ENCODE measurements around the gene DPP6. TPM values are rescaled to one million over a fixed set of nuclear protein-coding genes. Genes with fewer than 3 reads are reported as not detected.

The DPP6 gene
- total and polyA plus RNA-seq, 2 donors (not counting 1 experiment from before 2014, with no cell fraction given) = not detected

DNA sequence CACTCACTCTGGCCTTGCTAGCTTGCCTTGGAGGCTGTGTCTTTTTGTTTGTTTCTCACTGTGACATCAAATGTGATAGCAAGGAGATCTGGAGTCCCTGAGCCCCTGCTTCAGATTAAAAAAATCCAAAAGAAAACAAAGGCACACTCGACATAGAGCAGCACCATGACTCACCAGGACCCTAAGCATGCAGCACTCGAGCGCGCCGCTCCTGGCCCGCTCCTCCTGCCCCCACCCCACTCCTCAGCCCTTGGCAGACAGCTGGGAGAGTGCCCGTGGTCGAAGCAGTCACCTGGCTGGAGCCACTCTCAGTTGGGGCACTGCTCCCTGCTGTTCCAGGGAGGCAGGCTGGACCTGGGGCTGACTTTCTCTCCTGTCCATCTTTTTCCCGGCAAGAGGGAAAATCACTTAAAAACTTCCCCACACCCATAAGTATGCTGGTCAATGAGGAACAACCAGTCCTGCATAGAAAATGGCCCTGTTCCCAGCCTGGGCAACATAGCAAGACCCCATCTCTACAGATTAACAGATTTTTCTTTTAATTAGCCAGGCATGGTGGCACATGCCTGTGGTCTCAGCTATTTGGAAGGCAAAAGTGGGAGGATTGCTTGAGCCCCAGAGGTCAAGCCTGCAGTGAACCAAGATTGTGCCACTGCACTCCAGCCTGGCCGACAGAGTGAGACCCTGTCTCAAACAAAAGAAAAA lies 822.4 kb downstream of the DPP6 start:
- no peak overlapping the region for H3K4me3 Mint-ChIP-seq
- Histone ChIP-seq H3K9ac (ENCODE audit: low read length) (no peak overlapping the region), H3K4me2 (replicated peaks; ENCODE audit: low read depth, low read length, poor library complexity, severe bottlenecking) (no peak overlapping the region), H3K27me3 (replicated peaks in 1 of 4; ENCODE audit: control extremely low read depth in 1 of 4, control insufficient read depth in 3 of 4, insufficient read depth in 4 of 4, low read length in 3 of 4) (no peaks in the 10 kb centered on the region), H3K27ac (ENCODE audit: low read length in 2 of 2) (no peak overlapping the region), H3K79me2 (ENCODE audit: control insufficient read depth, insufficient read depth, low read length) (no peaks in the 10 kb centered on the region), H3K4me1 (ENCODE audit: control insufficient read depth in 2 of 2, insufficient read depth in 2 of 2, low read length in 2 of 2) (no peaks in the 10 kb centered on the region), H3K9me3 (ENCODE audit: control extremely low read depth in 1 of 3, control insufficient read depth in 2 of 3, insufficient read depth in 1 of 3, low read length in 2 of 3) (no peaks in the 10 kb centered on the region), H2AFZ (ENCODE audit: insufficient read depth, low read depth, low read length, poor library complexity, severe bottlenecking) (no peak overlapping the region), H4K20me1 (ENCODE audit: control insufficient read depth, insufficient read depth, low read length, poor library complexity, severe bottlenecking) (no peaks in the 10 kb centered on the region), H3K4me3 (ENCODE audit: control extremely low read depth in 1 of 5, extremely low read depth in 1 of 5, insufficient read depth in 1 of 5, low read depth in 2 of 5, low read length in 4 of 5) (no peak overlapping the region), H3K36me3 (replicated peaks in 1 of 2; ENCODE audit: control extremely low read depth in 1 of 2, control insufficient read depth in 1 of 2, extremely low read depth in 1 of 2, insufficient read depth in 2 of 2, low read length in 1 of 2) (no peaks in the 10 kb centered on the region)
- CTCF ChIA-PET = no interaction called here
- 73% methylated on average over 10 of the region's 10 CpGs for WGBS (ENCODE audit: insufficient coverage)
- H3K9me3 Mint-ChIP-seq (ENCODE audit: insufficient read depth) = no peaks in the 10 kb centered on the region
- no peak for ATAC-seq (ENCODE audit: low read depth)
- no peak for DNase-seq
- no peak overlapping the region for H3K27ac Mint-ChIP-seq
- TF ChIP-seq, protein P1, sequence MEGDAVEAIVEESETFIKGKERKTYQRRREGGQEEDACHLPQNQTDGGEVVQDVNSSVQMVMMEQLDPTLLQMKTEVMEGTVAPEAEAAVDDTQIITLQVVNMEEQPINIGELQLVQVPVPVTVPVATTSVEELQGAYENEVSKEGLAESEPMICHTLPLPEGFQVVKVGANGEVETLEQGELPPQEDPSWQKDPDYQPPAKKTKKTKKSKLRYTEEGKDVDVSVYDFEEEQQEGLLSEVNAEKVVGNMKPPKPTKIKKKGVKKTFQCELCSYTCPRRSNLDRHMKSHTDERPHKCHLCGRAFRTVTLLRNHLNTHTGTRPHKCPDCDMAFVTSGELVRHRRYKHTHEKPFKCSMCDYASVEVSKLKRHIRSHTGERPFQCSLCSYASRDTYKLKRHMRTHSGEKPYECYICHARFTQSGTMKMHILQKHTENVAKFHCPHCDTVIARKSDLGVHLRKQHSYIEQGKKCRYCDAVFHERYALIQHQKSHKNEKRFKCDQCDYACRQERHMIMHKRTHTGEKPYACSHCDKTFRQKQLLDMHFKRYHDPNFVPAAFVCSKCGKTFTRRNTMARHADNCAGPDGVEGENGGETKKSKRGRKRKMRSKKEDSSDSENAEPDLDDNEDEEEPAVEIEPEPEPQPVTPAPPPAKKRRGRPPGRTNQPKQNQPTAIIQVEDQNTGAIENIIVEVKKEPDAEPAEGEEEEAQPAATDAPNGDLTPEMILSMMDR (IDR thresholded peaks at IDR 0.05) = no peak
- TF ChIP-seq EZH2 (IDR thresholded peaks at IDR 0.05; ENCODE audit: borderline replicate concordance, insufficient read depth, low read depth, low read length, poor library complexity, severe bottlenecking) = no peak
- intact Hi-C loops (cut with micrococcal nuclease) = no loop called here
- H3K4me1 Mint-ChIP-seq = no peaks in the 10 kb centered on the region
- peaks cover 4% of the 10 kb centered on the region for H3K27me3 Mint-ChIP-seq
- POLR2A ChIA-PET = no interaction called here

DNA sequence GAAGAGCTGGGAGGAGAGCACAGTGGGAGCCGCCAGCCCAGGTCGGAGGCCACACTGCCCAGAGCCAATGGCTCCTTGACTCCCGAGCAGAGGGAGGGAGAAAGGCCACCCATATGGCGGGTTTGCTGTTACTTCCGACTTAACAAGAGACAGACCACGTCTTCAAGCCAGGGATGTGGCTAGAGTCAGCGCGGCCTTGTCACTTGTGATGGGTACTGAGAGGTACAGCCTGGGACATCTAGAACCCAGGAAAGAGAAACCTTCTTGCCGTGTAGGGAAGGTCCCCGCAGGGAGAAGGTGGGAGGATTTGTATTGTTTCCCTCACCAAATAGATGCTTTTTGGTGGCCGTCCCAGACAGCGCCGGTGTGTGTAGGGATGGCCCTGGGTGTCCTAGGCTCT lies 823.1 kb downstream of the DPP6 start:
- no peaks in the 10 kb centered on the region for H3K36me3 ChIP-seq (replicated peaks in 1 of 2; ENCODE audit: control extremely low read depth in 1 of 2, control insufficient read depth in 1 of 2, extremely low read depth in 1 of 2, insufficient read depth in 2 of 2, low read length in 1 of 2)
- TF ChIP-seq EZH2 (IDR thresholded peaks at IDR 0.05; ENCODE audit: borderline replicate concordance, insufficient read depth, low read depth, low read length, poor library complexity, severe bottlenecking) = no peak
- TF ChIP-seq, protein P1 (IDR thresholded peaks at IDR 0.05) = no peak
- H3K4me3 ChIP-seq (ENCODE audit: control extremely low read depth in 1 of 5, extremely low read depth in 1 of 5, insufficient read depth in 1 of 5, low read depth in 2 of 5, low read length in 4 of 5) = no peak overlapping the region
- H3K79me2 ChIP-seq (ENCODE audit: control insufficient read depth, insufficient read depth, low read length) = no peaks in the 10 kb centered on the region
- no peaks in the 10 kb centered on the region for H3K9me3 Mint-ChIP-seq (ENCODE audit: insufficient read depth)
- no peaks in the 10 kb centered on the region for H3K4me1 ChIP-seq (ENCODE audit: control insufficient read depth in 2 of 2, insufficient read depth in 2 of 2, low read length in 2 of 2)
- ATAC-seq (ENCODE audit: low read depth) (no peak), DNase-seq (no peak)
- WGBS (ENCODE audit: insufficient coverage) = 92% methylated on average over 6 of the region's 13 CpGs
- H3K27me3 Mint-ChIP-seq = peaks cover 4% of the 10 kb centered on the region
- no peak overlapping the region for H2AFZ ChIP-seq (ENCODE audit: insufficient read depth, low read depth, low read length, poor library complexity, severe bottlenecking)
- no peak overlapping the region for H3K4me3 Mint-ChIP-seq
- no peaks in the 10 kb centered on the region for H4K20me1 ChIP-seq (ENCODE audit: control insufficient read depth, insufficient read depth, low read length, poor library complexity, severe bottlenecking)
- H3K4me1 Mint-ChIP-seq = no peaks in the 10 kb centered on the region
- no peaks in the 10 kb centered on the region for H3K9me3 ChIP-seq (ENCODE audit: control extremely low read depth in 1 of 3, control insufficient read depth in 2 of 3, insufficient read depth in 1 of 3, low read length in 2 of 3)
- H3K27me3 ChIP-seq (replicated peaks in 1 of 4; ENCODE audit: control extremely low read depth in 1 of 4, control insufficient read depth in 3 of 4, insufficient read depth in 4 of 4, low read length in 3 of 4) = no peaks in the 10 kb centered on the region
- intact Hi-C loops (cut with micrococcal nuclease) = no loop called here
- H3K4me2 ChIP-seq (replicated peaks; ENCODE audit: low read depth, low read length, poor library complexity, severe bottlenecking) = no peak overlapping the region
- ChIA-PET CTCF (no interaction called here), POLR2A (no interaction called here)
- no peak overlapping the region for H3K27ac ChIP-seq (ENCODE audit: low read length in 2 of 2)
- H3K27ac Mint-ChIP-seq = no peak overlapping the region
- H3K9ac ChIP-seq (ENCODE audit: low read length) = no peak overlapping the region

All from B cell (primary cell).